ENCODE data around the gene ARHGAP8. TPM values are rescaled to one million over a fixed set of nuclear protein-coding genes. Genes with fewer than 3 reads are reported as not detected.
A peak's percentile ranks its signal among the peaks of the same experiment; 100 is the strongest.

Gene ARHGAP8
- total RNA-seq, 3 donors from 2014 or later, result 25.0 to 74.6 (median 43.7) TPM

DNA sequence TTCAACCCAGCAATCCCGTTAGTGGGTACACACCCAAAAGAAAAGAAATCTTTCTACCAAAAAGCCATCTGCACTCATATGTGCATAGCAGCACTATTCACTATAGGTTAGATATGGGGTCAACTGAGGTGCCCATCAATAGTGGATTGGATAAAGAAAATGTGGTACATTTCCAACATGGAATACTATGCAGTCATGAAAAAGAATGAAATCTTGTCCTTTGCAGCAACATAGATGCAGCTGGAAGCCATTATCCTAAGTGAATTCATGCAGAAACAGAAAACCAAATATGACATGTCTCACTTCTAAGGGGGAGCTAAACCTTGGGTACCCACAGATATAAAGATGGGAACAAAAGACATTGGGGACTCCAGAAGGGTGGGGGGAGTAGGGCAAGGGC is 1.9 kb upstream of the ARHGAP8 start:
- no peaks in the 10 kb centered on the region for H3K9me3 ChIP-seq
- DNase-seq, result no peak
- no peaks in the 10 kb centered on the region for H3K36me3 ChIP-seq (ENCODE audit: low read depth)
- intact Hi-C loops (cut with DNase I, micrococcal nuclease), result no loop called here
- peaks cover 27% of the 10 kb centered on the region for H3K4me1 ChIP-seq (ENCODE audit: low read depth)
- H3K4me3 ChIP-seq, result no peak overlapping the region
- no peak for ATAC-seq
- TF ChIP-seq, protein P1, sequence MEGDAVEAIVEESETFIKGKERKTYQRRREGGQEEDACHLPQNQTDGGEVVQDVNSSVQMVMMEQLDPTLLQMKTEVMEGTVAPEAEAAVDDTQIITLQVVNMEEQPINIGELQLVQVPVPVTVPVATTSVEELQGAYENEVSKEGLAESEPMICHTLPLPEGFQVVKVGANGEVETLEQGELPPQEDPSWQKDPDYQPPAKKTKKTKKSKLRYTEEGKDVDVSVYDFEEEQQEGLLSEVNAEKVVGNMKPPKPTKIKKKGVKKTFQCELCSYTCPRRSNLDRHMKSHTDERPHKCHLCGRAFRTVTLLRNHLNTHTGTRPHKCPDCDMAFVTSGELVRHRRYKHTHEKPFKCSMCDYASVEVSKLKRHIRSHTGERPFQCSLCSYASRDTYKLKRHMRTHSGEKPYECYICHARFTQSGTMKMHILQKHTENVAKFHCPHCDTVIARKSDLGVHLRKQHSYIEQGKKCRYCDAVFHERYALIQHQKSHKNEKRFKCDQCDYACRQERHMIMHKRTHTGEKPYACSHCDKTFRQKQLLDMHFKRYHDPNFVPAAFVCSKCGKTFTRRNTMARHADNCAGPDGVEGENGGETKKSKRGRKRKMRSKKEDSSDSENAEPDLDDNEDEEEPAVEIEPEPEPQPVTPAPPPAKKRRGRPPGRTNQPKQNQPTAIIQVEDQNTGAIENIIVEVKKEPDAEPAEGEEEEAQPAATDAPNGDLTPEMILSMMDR (IDR thresholded peaks at IDR 0.05), result no peak

DNA sequence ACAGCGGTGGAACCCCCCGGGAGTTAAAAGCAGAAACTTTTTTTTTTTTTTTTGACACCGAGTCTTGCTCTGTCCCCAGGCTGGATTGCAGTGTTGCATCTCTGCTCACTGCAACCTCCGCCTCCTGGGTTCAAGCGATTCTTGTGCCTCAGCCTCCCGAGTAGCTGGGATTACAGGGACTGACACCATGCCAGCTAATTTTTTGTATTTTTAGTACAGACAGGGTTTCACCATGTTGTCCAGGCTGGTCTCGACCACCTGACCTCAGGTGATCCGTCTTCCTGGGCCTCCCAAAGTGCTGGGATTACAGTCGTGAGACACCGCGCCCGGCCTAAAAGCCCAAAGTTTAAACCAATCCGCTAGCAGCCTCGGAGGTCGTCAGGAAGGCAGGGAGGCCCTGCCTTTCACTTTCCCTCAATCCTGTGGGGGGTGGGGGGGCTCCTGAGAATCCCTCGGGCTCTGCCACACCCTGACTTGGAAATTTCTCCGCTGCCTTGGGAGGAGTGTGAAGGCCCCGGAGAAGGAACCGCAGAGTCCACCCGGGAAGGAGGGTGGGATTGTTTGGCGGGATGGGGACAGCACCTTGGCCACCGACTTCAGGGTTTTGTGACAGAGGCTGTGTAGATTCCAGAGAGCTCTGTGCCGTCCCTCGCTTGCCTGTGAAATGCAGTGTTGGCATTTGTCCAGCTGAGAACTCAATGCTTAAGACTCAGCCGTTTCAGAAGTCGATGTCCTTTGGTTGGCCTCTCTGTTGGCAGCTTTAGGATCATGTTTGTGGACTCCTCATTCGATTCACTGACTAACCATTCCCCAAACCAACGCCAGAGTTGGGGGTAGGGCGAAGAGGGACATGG is 1.0 kb downstream of the ARHGAP8 start:
- H3K4me3 ChIP-seq, result no peak overlapping the region
- intact Hi-C loops (cut with DNase I, micrococcal nuclease), result no loop called here
- peaks cover 30% of the 10 kb centered on the region for H3K4me1 ChIP-seq (ENCODE audit: low read depth)
- no peaks in the 10 kb centered on the region for H3K9me3 ChIP-seq
- peak in 2 of 3 donors; percentile 43 to 63 for DNase-seq
- H3K36me3 ChIP-seq (ENCODE audit: low read depth), result no peaks in the 10 kb centered on the region
- peak; percentile 1 for ATAC-seq
- TF ChIP-seq, protein P1 (IDR thresholded peaks at IDR 0.05), result no peak

GRCh38 chr22:44754998-44755397 is 2.6 kb downstream of the ARHGAP8 start:
- no peak overlapping the region for H3K4me3 ChIP-seq
- H3K9me3 ChIP-seq, result no peaks in the 10 kb centered on the region
- TF ChIP-seq, protein P1 (IDR thresholded peaks at IDR 0.05), result no peak
- intact Hi-C loops (cut with DNase I, micrococcal nuclease), result no loop called here
- peak in 2 of 3 donors; percentile 59 to 60 for DNase-seq
- H3K4me1 ChIP-seq (ENCODE audit: low read depth), result peaks cover 26% of the 10 kb centered on the region
- peak; percentile 66 for ATAC-seq
- no peaks in the 10 kb centered on the region for H3K36me3 ChIP-seq (ENCODE audit: low read depth)

DNA sequence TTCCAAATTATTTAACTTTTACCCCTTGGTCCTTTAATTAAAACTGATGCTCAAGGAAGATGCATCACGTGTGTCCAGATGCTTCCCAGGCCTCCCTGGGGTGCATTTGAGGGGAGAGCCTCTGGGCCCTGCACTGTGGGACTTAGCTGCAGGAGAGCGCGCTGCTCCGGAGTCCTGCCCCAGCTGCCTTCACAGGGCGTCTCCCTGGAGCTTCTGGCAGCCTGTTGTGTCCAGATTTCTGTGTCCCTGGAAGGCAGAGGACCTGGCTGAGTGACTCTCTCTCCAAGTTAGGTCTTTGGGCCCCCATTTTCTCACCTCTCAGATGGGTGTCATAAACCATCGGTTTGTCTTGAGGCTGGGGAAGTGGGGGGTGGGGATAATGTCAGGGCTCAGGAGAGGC is 3.0 kb downstream of the ARHGAP8 start:
- peaks cover 26% of the 10 kb centered on the region for H3K4me1 ChIP-seq (ENCODE audit: low read depth)
- H3K4me3 ChIP-seq, result no peak overlapping the region
- intact Hi-C loops (cut with DNase I, micrococcal nuclease), result no loop called here
- H3K36me3 ChIP-seq (ENCODE audit: low read depth), result no peaks in the 10 kb centered on the region
- DNase-seq (peak in 2 of 3 donors; percentile 50 to 62), ATAC-seq (peak; percentile 56)
- H3K9me3 ChIP-seq, result no peaks in the 10 kb centered on the region
- TF ChIP-seq, protein P1 (IDR thresholded peaks at IDR 0.05), result no peak

GRCh38 chr22:44755956-44756361 is 3.6 kb downstream of the ARHGAP8 start:
- intact Hi-C loops (cut with DNase I, micrococcal nuclease), result no loop called here
- no peak overlapping the region for H3K4me3 ChIP-seq
- TF ChIP-seq, protein P1 (IDR thresholded peaks at IDR 0.05), result no peak
- ATAC-seq, result peak; percentile 65
- H3K36me3 ChIP-seq (ENCODE audit: low read depth), result no peaks in the 10 kb centered on the region
- peak in 2 of 3 donors; percentile 59 to 79 for DNase-seq
- H3K4me1 ChIP-seq (ENCODE audit: low read depth), result peaks cover 26% of the 10 kb centered on the region
- H3K9me3 ChIP-seq, result no peaks in the 10 kb centered on the region
